Superior temporal gyrus (tissue), 1 donor: ENCODE measurements around the gene NOS2.

Source experiments
- DNase-seq: peaks from one replicate; pipeline ENCODE4 v3.0.0-alpha.2; 2016; ENCODE audit errors: extremely low spot score

NOS2 gene

GRCh38 chr17:27819145-27819544, 18.8 kb upstream of the NOS2 start:
- DNase-seq = no peak

- DNase-seq = peak; percentile 38
Observed at GRCh38 chr17:27818401-27819105, 18.2 kb upstream of the NOS2 start.

- no peak for DNase-seq
Observed at GRCh38 chr17:27817731-27818130, 17.4 kb upstream of the NOS2 start.

GRCh38 chr17:27816946-27817345, 16.6 kb upstream of the NOS2 start:
- DNase-seq = no peak

- no peak for DNase-seq
Observed at GRCh38 chr17:27811961-27812360, 11.6 kb upstream of the NOS2 start.

- no peak for DNase-seq
Observed at GRCh38 chr17:27810902-27811557, 10.7 kb upstream of the NOS2 start.

GRCh38 chr17:27810211-27810901, 10.0 kb upstream of the NOS2 start:
- no peak for DNase-seq

GRCh38 chr17:27809555-27809954, 9.2 kb upstream of the NOS2 start:
- DNase-seq = no peak

- DNase-seq = no peak
Observed at GRCh38 chr17:27808628-27809027, 8.3 kb upstream of the NOS2 start.

- DNase-seq = peak; percentile 45
Observed at GRCh38 chr17:27807567-27808470, 7.5 kb upstream of the NOS2 start.

GRCh38 chr17:27805520-27806146, 5.3 kb upstream of the NOS2 start:
- peak; percentile 94 for DNase-seq

- DNase-seq = no peak
Observed at GRCh38 chr17:27804113-27804512, 3.8 kb upstream of the NOS2 start.

- DNase-seq = no peak
Observed at GRCh38 chr17:27802962-27803680, 2.8 kb upstream of the NOS2 start.

- no peak for DNase-seq
Observed at GRCh38 chr17:27802033-27802432, 1.7 kb upstream of the NOS2 start.

- DNase-seq = no peak
Observed at GRCh38 chr17:27798376-27798775, 2.0 kb downstream of the NOS2 start.

- DNase-seq = no peak
Observed at GRCh38 chr17:27797390-27798091, 2.8 kb downstream of the NOS2 start.

GRCh38 chr17:27793906-27794569, 6.3 kb downstream of the NOS2 start:
- DNase-seq = no peak

- DNase-seq = peak; percentile 39
Observed at GRCh38 chr17:27793168-27793905, 7.0 kb downstream of the NOS2 start.

- DNase-seq = no peak
Observed at GRCh38 chr17:27792095-27792494, 8.2 kb downstream of the NOS2 start.
